Body of pancreas (tissue), 4 donors: Measurements from ENCODE around the gene APLF.

Experiments
- CTCF ChIP-seq, 7 experiments: fragments of 450-650 bp in 4 of 7; fragments of 200-600 bp in 3 of 7; sonication (generic) in 3 of 7; IDR thresholded peaks; one replicate each; pipeline ENCODE4 v1.5.1; 2016 to 2019; ENCODE audit warnings: antibody characterized with exemption in 7 of 7
- POLR2A ChIP-seq, 3 donors: fragments of 450-650 bp; IDR thresholded peaks; one replicate each; pipeline ENCODE4 v1.6.1; 2016; ENCODE audit warnings: antibody characterized with exemption in 3 of 3, mild to moderate bottlenecking in 2 of 3

- TF ChIP-seq CTCF (IDR thresholded peaks at IDR 0.05), result no peak
- TF ChIP-seq POLR2A (IDR thresholded peaks at IDR 0.05), result no peak
Observed at GRCh38 chr2:68418855-68419254, 48.5 kb upstream of the APLF start.
